Keratinocyte (primary cell): ENCODE results near the gene BCAP31.
"Not testable (repeated sequence)": the region's sequence is repeated elsewhere in the genome, so short reads cannot be mapped to it uniquely, and the experiment has no call there.

Experiments
- CTCF ChIP-seq, 3 experiments: IDR thresholded peaks in 1 of 3; conservative IDR thresholded peaks in 1 of 3; optimal IDR thresholded peaks in 1 of 3; 2 replicates in 2 of 3; 3 replicates in 1 of 3; pipeline versions ENCODE3 to v1.5.1; 2011; ENCODE audit warnings: low read length in 3 of 3, mild to moderate bottlenecking in 3 of 3, moderate library complexity in 2 of 3, control low read depth in 1 of 3, inconsistent platforms in 1 of 3; ENCODE audit not compliant: insufficient read depth in 2 of 3; ENCODE audit errors: extremely low read depth in 1 of 3
- EZH2 ChIP-seq: IDR thresholded peaks from one replicate; pipeline ENCODE4 v1.6.1; 2012; ENCODE audit warnings: inconsistent platforms, mild to moderate bottlenecking, low read length, moderate library complexity

- TF ChIP-seq CTCF (optimal IDR thresholded peaks at IDR 0.05 in 1 of 3, IDR thresholded peaks at IDR 0.05 in 1 of 3, conservative IDR thresholded peaks at IDR 0.05 in 1 of 3; ENCODE audit: extremely low read depth in 1 of 3, insufficient read depth in 2 of 3, low read length in 3 of 3); EZH2: not testable (repeated sequence)
Observed at GRCh38 chrX:153745067-153745433, 20.9 kb upstream of the BCAP31 start.
